GM19238 (cell line): ENCODE results near the gene B3GNT8.
A peak's percentile ranks its signal among the peaks of the same experiment; 100 is the strongest.
"Not testable (repeated sequence)": the region's sequence is repeated elsewhere in the genome, so short reads cannot be mapped to it uniquely, and the experiment has no call there.

Experiments
- DNase-seq: peaks from one replicate; pipeline ENCODE4 v3.0.0; 2011; ENCODE audit warnings: low spot score; ENCODE audit not compliant: insufficient read length

The B3GNT8 gene, protein sequence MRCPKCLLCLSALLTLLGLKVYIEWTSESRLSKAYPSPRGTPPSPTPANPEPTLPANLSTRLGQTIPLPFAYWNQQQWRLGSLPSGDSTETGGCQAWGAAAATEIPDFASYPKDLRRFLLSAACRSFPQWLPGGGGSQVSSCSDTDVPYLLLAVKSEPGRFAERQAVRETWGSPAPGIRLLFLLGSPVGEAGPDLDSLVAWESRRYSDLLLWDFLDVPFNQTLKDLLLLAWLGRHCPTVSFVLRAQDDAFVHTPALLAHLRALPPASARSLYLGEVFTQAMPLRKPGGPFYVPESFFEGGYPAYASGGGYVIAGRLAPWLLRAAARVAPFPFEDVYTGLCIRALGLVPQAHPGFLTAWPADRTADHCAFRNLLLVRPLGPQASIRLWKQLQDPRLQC

DNA sequence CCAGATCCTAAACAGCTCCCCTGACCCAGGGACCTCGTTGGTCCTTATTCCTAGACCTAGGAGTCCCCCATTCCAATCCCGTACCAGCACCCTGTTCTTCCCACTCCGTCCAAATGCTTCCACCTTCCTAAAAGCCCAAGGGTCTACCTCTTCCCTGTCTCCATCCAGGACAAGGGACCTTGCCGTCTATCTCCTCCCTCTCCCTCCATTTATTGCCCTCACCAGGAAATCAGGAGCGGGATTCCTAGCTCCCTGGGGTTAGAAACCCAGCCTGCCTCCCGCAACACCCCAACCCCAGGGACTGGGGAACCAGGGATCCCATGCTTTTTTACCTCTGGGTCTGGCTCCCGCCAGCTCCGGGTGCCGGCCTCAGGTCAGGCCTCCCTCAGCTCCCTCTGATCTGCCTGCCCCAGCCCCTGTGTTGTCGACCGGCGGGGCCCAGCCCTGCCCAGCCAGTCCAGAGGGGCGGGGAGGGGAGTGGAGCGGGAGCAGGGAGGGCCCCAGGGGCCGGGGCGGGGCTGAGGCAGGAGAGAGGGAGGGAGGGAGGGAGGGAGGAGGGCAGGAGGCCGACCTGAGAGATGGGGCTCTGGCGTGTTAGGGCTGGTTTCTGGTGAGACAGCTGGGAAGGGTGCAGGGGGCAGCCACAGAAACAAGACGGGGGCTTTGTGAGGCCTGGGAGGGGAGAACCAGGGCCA, at the start of gene B3GNT8:
Gene B3GNT8, minus strand, starts transcription at position 423 of the 695 bp plus-strand sequence. CDS start 596 bp downstream, outside the sequence.
- DNase-seq, result peak; percentile 61

DNA sequence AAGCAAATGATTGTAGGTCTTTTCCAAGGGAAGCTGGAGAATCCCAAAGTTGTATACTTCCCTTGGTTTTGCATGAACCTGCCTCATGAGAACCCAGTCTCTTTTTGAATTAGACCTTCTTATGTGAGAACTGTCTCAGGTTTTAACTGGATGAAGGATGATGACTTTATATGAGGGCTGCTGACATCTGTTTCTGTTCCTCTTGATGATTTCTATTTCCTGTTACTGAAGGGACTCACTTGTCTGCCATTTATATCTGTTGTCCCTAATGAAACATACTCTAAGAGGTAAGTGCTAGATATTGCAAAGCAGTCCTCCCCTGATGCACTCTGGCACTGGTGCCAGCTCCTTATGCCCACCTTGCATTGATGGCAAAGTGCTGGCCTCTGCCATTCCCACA, 49.4 kb upstream of the B3GNT8 start:
- DNase-seq, result no peak

DNA sequence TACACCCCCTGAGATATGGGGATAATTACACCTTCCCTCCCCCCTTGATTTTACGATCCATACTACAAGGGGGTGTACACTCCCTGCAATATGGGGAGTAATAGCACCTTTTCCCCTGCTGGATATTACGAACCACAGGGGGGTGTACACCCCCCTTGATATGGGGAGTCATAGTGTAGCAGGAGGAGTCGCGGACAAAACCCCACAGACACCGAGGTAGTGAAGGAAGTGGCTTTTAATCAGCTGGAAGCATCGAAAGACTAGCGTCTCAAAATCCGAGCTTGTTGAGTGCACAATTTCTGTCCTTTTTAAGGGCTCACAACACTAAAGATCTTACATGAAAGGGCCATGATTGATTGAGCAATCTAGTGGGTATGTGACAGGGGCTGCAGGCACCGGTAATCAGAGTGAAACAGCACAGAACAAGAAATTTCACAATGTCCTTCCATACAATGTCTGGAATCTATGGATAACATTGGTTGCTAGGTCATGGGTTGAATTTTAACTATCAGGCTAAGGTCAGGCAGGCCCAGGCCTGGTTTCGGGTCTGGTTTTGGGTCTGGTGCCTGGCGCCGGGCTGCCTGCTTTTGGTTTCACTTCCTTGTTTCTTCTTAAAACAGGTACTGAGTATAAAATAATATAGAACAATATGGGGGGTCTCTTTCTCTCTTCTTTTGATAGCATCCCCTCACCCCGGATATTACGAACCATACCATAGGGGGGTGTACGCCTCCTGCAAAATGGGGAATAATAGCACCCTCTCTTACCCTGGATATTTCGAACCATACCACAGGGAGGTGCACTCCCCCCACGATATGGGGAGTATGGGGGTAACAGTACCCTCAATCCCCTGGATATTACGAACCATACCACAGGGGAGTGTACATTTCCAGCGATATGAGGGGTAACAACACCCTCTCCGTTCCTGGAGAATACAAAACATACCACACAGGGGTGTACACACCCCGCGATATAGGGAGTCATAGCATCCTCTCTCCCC, 36.4 kb upstream of the B3GNT8 start:
- DNase-seq, result not testable (repeated sequence)

DNA sequence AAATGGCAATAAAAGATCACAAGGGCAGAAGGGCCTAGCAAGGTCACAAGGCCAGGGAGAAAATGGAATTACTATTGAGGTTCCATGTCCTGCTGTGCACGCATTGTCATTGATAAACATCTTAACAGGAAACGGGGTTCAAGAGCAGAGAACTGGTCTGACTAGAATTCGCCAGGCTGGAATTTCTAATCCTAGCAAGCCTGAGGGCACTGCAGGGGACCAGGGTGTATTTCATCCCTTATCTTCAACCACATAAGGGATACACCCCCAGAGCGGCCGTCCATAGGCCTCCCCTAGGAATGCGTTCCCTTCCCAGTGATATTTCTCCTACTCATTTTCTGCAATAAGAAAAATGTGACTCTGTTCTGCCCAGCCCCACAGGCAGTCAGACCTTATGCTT, 35.3 kb upstream of the B3GNT8 start:
- DNase-seq, result no peak

DNA sequence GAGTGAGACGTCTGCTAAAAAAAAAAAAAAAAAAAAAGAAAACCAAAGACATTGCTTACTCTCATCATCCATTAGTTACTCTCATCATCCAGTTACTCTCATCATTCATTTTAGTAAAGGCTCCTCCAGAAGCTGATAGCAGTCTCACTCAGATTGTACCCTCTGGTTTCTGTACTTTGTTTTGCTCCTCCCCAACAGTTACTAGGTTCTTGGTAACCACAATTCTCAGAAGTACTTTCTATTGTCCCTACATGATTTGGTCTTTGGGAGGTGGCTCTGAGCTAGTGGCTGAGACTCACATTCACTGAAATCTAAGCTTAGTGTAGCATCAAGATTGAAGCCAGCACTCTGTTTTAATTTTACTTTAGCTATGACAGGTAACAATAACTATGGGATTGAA, 30.1 kb upstream of the B3GNT8 start:
- peak; percentile 41 for DNase-seq

DNA sequence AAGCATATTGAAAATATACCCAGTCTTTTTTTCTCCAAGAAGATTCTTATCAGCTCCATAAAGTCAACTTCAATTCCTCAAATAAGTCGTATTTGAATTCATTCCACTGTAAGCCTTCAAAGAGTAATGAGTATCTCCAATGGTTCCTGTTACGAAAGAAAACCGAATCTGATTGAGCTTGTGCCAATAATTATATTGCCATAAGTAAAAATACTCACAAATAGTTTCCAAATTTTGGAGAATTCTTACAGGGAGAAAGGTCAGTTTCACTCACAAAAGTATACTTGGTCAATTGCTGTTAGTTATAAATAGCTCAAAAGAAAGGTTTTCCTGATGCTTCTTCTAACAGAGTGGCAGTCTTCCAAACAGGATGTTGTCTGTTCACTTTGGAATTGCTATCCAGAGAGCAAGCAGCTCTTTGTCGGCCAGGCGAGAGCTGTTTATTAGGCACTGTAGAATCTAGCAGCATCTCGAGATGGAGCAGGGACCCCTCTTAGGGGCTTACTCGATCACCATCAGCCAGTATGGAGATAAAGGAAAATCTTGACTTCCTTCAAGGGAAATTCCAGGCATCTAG, 29.3 kb upstream of the B3GNT8 start:
- DNase-seq, result no peak

DNA sequence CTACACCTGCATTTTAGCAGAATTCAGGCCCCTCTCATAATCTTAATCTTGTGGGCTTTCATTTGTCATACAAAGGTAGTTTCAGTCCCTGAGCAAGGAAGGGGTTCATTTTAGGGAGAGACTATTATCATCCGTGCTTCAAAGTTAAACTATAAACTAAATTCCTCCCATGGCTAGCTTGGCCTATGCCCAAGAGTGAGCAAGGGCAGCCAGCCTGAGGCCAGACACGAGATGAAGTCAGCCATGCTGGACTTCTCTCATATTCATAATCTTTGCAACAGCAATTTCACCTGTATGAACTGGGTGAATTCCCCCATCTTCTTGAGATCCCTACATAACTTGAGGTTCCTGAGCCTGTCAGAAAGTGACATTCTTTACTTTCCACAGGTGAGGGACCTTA, 28.8 kb upstream of the B3GNT8 start:
- no peak for DNase-seq

DNA sequence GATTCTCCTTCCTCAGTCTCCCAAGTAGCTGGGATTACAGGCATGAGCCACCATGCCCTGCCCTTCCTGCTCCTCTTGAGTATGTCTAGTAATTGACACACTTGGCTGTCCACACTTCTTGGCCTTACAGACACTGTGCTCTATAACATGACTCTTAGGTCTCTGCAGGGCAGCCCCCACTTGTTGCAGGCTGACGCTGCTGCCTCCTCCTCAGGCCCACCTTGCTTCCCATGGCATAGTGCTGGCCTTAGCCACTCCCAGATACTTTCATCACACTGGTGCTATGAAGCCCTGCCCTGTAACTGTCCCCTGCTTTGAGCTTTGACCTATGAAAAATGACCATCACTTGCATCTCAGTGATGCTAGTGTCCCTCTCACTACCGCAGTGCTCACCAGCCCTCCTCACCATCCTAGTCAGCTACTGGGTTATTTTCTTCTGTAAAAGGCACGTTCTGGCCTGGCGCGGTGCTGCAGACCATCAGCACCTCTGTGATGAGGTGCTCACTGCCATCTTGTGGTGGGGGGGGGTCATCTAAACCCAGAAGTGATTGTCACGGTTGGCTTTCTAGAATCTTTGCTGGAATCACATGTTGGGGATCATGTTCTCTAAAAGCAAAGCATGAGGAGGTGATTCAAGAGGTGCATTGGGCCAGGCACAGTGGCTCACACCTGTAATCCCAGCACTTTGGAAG, 25.6 kb upstream of the B3GNT8 start:
- DNase-seq, result no peak

DNA sequence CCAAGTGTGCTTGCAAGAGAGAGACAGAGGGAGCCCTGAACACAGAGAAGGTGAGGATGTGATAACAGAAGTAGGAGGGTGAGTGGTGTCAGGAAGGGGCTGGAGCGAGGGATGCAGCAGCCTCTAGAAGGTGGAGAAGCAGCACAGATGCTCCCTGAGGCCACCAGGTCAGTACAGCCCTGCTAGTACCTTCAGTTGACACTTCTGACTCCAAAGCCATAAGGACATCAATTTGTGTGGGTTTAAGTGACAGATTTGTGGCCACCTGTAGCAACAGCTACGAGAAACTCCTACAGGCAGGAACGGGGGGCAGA, 22.6 kb upstream of the B3GNT8 start:
- DNase-seq, result no peak

DNA sequence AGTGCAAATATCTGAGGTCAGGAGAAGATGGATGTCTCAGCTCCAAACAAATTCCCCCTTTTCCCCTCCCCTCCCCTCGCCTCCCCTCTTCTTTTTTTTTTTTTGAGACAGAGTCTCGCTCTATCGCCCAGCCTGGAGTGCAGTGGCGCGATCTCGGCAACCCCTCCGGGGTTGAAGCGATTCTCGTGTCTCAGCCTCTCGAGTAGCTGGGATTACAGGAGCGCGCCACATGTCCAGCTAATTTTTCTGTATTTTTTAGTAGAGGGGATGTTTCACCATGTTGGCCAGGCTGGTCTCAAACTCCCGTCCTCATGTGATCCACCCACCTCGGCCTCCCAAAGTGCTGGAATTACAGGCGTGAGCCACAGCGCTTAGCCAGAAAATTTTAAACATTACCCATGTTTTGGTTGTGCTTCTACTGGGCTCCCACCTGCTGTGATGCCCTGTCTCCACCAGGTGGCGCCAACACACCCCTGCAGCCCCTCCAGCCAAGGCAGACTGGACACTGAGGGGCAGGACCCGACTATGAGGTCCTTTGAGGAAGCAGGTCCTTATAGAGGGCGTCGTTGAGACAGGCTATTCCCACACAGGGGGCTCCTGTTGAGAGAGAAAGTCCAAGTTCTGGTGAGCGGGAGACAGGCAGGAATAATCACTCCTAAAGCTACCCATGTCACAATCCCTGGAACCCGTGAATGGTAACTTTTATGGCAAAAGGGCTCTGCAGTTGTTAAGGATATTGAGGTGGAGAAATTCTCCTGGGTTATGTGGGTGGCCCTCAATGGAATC, 22.1 kb upstream of the B3GNT8 start:
- DNase-seq, result peak; percentile 79

DNA sequence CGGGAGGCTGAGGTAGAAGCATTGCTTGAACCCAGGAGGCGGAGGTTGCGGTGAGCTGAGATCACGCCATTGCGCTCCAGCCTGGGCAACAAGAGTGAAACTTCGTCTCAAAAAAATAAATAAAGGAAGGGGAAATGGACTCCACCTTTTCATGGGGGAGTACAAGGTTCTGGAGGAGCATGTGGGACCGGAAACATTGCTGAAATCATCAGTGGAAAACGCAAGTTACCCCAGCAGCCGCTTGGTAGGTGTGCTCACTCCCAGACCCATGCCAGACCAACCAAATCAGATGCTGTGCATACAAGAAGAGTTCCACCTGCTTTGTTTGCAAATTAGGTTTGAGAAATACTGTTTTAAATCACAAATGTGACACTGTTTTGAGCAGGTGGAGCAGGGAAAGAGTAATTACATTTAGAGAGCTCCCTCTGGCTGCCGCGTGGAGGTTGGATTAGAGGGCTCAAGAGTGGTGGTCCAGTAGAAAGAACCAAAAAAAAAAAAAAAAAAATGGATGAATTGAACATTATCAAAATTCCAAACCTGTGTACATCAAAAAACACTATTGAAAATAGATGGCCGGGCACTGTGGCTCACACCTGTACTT, 20.7 kb upstream of the B3GNT8 start:
- DNase-seq, result no peak

DNA sequence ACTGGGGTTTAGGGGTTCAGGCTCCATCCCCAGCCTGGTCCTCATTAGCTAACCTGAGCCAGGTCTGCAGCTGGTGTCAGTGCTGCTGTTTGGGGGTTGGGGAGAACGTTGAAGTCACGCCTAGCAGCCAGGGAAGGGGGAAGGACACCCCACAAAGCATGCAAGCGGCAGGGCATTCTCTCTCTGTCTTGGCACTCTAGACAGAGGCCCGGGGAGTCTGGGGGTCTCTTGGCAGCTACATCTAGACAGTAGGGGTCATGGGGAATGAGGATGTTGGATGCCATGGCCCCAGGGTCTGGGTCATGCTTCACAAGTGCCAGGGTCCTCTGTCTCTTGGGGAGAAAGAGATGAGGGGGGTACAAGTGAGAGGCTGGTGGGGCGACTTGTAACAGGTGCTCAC, 18.4 kb upstream of the B3GNT8 start:
- no peak for DNase-seq

DNA sequence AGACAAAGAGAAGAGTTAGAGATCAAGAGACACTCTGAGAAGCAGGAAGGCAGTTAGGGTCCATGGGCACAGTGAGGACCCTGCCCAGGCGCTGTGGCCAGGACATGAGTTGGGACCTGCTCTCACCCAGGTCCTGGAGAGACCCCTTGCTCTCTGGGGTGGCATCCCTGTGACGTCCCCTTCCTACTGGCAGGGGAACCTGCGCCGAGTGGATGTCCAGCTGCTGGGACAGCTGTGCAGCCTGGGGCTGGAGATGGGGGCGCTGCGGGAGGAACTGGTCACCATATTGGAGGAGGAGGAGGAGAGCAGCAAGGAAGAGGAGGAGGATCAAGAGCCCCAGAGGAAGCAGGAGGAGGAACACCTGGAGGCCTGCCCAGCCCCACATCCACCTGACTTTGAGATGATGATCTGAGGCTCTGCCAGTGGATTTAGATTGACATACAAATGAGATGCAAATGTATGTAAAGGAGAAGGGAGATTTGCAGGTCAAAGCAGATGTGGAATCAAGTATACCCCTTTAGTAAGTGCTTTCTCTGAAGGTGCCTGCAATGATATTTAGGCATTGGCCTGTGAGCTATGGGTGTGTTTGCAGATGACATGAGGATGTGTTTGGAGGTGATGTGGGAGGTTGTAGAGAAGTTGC, 16.8 kb upstream of the B3GNT8 start:
- DNase-seq, result no peak

DNA sequence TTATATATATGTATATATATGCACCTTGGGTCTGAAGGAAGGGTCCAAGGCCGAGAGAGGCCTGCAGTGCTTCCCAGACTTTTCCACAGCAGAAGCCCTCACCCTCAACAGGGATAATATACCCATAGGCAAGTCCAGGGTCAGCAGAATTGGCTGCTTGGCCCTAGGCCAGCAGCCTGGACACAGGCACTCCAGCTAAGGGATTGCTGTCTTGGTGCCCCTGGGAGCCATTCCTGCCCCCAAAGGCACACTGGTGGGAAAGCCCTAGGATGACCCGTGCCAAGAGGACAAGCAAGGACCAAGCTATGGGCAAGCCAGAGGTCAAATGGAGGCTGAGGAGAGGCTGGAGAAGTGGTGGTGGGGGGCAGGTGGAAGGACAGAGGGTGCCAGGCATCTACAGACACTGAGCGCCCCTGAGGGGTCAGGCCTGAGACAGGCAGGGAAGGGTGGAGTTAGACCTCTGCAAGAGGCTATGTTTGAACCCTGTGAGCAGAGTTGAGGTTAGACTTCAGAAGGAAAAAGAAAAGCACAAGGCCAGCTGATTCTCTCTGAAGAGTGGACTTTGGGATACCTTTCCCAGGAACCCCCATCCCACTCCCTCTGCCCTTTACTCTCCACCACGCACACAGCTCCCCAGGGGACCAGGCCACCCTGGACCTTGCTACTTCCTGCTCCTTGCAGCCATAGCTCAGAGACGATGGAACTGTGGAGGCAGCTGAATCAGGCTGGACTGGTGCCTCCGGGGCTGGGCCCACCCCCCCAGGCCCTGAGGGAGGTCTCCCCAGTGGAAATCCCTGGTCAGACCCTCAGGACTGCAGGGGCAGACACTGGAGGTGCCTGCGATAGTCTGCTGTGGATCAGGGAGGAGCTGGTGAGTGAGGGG, 15.5 kb upstream of the B3GNT8 start, which contains the start of gene ERICH4:
Gene ERICH4, plus strand, starts transcription at position 684 of the 883 bp plus-strand sequence. Its CDS starts 14 bp downstream, at position 698.
- DNase-seq, result no peak

DNA sequence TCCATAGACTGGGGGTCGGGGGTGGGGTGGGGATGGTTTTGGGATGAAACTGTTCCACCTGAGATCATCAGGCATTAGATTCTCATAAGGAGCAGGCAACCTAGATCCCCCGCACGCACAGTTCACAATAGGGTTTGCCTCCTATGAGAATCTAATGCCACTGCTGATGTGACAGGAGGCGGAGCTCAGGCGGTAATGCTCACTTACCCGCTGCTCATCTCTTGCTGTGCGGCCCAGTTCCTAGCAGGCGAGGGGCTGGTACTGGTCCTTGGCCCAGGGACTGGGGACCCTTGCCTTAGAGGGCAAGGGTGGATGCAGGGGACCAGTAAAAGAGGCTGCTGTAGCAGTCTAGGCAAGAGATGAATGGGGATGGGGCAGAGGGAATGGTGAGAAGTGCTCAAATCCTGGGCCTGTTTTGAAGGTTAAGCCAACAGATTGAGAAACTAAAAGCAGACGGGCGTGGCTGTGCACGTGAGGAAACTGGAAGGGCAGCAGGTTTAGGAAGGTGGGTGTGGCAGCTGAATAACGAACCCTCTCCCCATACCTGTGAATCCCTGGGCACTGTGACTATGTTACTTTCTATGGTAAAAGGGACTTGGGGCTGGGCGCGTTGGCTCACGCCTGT, 14.3 kb upstream of the B3GNT8 start:
- no peak for DNase-seq

DNA sequence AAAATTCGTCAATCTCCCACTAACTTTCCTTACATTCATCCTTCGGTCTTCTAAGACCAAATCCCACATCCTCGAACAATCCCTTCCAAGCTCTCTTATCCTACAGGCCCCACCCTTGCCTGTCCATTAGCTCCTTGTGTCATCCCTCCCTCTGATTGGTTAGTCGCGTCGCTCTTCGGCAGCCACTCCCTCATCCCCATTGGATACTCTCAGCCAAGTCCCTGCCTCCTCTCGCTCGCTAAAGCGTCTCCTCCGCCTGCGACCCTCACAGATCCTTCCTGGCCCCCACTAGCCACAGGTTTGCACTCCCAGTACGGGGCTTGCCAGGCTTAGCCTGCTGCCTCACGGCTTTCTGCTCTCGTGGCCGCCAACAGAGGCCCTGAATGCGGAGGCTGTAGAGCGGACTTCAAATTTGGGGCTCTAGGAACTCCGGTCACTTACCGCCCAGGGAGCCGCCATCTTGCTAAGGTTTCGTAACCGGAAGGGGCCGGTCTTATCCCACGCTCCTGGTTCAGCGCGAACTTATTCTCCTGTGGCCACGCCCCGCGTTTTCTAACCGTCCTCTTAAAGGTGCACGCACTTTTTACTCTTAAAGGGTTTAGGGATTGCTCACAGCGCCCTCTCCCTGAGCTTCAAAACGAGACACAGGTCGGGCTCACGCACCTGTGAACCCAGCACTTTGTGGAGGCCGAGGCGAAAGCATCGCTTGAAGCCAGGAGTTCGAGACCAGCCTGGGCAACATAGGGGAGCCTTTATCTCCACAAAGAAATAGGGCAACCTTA, 12.5 kb upstream of the B3GNT8 start, which contains the start of gene DMAC2:
Gene DMAC2, minus strand, starts transcription at position 472 of the 782 bp plus-strand sequence. Its CDS starts 13 bp downstream, at position 459.
- DNase-seq, result peak; percentile 91
